ENCODE measurements around the gene SPEG.

The SPEG gene

DNA sequence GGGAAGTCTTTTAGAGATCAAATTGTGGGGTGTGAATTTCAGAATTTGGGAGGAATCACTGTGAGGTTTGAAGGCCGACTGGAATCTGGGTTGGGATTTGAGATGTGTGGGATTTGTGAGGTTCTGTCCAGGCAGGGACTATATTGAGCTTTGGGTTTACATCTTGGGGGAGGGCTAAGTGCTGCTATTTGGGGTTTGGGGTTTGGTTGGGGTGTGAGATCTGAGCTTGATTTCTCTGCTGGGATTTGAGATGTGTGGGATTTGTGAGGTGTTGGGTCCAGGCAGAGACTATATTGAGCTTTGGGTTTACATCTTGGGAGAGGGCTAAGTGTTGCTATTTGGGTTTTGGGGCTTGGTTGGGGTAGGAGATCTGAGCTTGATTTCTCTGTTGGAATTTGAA, 64.9 kb downstream of the SPEG start:
- H3K27ac ChIP-seq, result peak overlapping the region; percentile 71; the same call in 1 of the 2 replicates
- TF ChIP-seq, protein P1, sequence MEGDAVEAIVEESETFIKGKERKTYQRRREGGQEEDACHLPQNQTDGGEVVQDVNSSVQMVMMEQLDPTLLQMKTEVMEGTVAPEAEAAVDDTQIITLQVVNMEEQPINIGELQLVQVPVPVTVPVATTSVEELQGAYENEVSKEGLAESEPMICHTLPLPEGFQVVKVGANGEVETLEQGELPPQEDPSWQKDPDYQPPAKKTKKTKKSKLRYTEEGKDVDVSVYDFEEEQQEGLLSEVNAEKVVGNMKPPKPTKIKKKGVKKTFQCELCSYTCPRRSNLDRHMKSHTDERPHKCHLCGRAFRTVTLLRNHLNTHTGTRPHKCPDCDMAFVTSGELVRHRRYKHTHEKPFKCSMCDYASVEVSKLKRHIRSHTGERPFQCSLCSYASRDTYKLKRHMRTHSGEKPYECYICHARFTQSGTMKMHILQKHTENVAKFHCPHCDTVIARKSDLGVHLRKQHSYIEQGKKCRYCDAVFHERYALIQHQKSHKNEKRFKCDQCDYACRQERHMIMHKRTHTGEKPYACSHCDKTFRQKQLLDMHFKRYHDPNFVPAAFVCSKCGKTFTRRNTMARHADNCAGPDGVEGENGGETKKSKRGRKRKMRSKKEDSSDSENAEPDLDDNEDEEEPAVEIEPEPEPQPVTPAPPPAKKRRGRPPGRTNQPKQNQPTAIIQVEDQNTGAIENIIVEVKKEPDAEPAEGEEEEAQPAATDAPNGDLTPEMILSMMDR (conservative IDR thresholded peaks at IDR 0.05), result no peak

DNA sequence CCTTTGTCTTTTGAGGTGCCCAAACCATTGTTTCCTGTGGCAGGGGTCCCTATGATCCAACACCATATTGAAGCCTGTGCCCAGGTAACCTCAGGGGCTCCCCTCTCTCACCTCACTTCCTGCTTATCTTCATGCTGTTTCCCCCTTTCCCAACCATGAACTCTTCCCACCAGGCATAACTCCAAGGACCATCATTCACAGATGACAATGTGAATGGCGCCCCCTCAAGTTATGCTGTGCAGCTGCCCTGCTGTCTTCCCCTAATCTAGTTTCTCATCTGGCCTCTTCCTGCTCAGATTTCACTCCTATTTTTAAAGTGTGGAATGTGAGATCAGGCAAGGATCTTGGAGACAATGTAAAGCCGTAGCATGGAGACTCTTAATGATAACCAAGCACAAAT, 65.5 kb downstream of the SPEG start:
- H3K27ac ChIP-seq, result no peak overlapping the region

DNA sequence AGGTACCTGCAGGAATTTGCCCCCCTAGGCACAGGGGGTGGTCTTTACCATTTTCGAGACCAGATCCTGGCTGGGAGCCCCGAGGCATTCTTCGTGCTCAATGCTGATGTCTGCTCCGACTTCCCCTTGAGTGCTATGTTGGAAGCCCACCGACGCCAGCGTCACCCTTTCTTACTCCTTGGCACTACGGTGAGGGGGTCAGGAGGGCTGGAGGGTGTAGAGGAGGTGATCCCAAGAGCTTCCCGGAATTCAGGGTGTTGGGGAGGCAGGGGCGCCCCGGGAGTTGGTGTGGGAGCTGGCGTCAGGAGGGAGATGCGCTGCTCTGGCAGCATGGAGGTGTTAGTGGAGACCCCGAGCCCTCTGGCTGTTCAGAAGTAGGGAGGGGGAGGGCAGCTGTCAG, 67.2 kb downstream of the SPEG start:
- TF ChIP-seq, protein P1 (conservative IDR thresholded peaks at IDR 0.05), result no peak
- H3K27ac ChIP-seq, result no peak overlapping the region

More for the DNA sequence above, 65.5 kb downstream of the SPEG start:
- TF ChIP-seq, protein P1 (conservative IDR thresholded peaks at IDR 0.05), result no peak

DNA sequence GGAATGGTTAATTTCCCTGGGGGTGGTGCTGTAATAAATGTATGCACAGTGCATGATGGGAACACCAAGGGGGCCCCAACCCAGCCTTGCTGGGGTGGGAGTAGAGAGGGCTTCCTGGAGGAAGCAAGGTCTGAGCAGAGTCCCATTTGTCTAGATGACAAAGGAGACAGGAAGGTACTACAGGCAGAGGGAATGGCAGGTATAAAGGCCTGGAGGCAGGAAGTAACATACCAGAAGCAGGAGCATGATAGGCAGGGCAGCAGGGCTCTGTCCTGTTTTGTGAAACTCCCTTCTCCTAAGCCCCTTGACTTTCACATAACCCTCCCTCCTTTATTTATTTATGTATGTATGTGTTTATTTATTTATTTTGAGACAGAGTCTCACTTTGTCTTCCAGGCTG, 68.0 kb downstream of the SPEG start:
- H3K27ac ChIP-seq, result no peak overlapping the region
- TF ChIP-seq, protein P1 (conservative IDR thresholded peaks at IDR 0.05), result no peak

DNA sequence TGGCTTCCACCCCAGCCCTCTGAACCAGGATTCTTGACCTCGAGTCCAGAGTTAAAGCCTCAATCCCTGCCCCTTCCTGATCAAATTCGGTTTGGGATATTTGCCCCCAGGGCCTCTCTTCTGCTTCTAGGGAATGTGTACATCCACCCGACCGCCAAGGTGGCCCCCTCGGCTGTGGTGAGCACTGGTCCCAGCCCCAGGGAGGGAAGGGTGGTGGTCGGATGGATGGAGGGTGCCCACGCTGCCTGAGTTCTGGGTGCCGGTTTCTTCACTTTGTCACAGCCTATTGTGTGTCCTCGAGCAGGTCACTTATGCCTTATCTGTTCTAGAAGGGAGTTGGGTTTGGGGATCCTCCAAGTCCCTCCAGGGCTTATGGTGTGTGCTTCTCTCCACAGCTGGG, 70.9 kb downstream of the SPEG start:
- no peak overlapping the region for H3K27ac ChIP-seq
- TF ChIP-seq, protein P1 (conservative IDR thresholded peaks at IDR 0.05), result no peak

DNA sequence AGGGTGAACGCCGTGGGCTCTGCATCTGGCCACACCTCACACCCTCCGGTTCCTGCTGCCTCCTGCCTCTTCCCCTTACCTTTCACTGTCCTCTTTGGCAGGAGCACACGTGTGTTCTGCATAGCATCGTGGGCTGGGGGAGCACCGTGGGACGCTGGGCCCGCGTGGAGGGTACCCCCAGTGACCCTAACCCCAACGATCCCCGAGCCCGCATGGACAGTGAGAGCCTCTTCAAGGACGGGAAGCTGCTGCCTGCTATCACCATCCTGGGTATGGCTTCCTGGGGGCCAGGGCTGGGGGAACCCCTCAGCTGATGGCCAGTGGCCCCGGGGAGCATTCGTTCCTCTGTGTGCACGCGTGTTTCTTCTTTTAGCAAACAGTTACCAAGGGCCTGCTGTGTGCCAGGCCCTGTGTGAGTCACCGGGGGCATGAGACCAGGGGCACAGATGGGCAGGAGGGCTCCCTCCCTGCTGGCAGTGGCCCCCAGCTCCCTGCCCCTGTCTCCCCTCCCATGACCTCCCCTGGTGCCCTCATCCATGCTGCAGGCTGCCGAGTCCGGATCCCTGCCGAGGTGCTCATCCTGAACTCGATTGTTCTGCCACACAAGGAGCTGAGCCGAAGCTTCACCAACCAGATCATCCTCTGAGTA, 71.6 kb downstream of the SPEG start:
- TF ChIP-seq, protein P1 (conservative IDR thresholded peaks at IDR 0.05), result no peak

DNA sequence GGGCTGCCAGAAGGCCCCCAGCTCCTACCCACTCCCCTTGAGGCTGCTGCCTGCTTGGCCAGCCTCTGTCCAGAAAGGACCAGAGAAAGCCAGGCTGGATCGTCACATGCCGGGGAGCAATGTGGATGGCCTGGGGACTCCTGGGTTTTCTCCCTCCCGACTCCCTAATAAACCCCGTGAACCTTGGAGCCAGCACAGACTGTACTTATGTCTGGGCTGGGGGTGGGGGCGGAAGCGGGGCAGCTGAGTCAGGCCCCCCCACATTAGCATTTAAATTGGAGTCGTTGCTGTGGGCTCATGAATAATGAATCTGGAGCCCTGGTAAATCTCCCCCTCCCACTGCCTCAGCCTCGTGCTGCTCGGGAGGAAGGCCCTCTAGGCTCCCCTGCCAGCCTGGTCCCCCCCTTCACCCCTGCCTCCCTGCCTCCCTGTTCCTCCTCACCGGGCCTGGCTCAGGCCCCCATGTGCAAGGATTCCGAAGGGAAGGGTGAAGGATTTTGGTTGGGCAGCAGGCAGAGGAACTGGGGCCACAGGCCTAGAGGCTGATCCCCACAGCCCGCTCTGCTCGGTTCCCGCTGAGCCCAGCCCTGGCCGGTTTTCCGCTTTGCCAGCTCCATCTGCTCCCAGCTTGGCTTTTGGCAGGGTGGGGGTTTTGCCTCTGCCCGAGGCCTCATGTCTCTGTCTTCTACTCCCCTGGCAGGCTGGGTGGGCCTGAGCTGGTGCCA, 72.3 kb downstream of the SPEG start:
- TF ChIP-seq, protein P1 (conservative IDR thresholded peaks at IDR 0.05), result no peak
- H3K27ac ChIP-seq, result no peak overlapping the region

More for the DNA sequence above, 71.6 kb downstream of the SPEG start:
- no peak overlapping the region for H3K27ac ChIP-seq

Data from VCaP (cell line).